BJ (cell line): Measurements from ENCODE around the gene HSPA4L. TPM values are rescaled to one million over a fixed set of nuclear protein-coding genes. Genes with fewer than 3 reads are reported as not detected.

ENCODE experiments used
- CTCF ChIA-PET: fragments of 350-600 bp; formaldehyde crosslinking; extraction: SDS; loops from one replicate; lab custom pipeline; 2021; ENCODE audit warnings: antibody characterized with exemption, inconsistent platforms; lab: Yijun Ruan, JAX
- POLR2A ChIA-PET: fragments of 300-600 bp; sonication (Branson Sonifier 250); formaldehyde crosslinking; extraction: SDS; loops from one replicate; lab custom pipeline; 2021; ENCODE audit warnings: antibody characterized with exemption; lab: Charles Lee
- DNase-seq: peaks from one replicate; pipeline ENCODE4 v3.0.0-alpha.2; 2011; ENCODE audit warnings: low read depth
- H3K27me3 ChIP-seq: 2 replicates; pipeline ENCODE4 v1.6.0; 2011; ENCODE audit warnings: low read length; ENCODE audit not compliant: control insufficient read depth, insufficient read depth
- H3K36me3 ChIP-seq: 2 replicates; pipeline ENCODE4 v1.5.1; 2011; ENCODE audit warnings: low read length; ENCODE audit not compliant: control insufficient read depth, insufficient read depth
- H3K4me3 ChIP-seq: 2 replicates; pipeline ENCODE4 v1.5.1; 2011; ENCODE audit warnings: low read depth, mild to moderate bottlenecking, control low read depth, low read length
- CTCF ChIP-seq: IDR thresholded peaks from 2 replicates; pipeline ENCODE4 v1.5.1; 2011; ENCODE audit warnings: low read depth, mild to moderate bottlenecking, control low read depth, inconsistent platforms, low read length, moderate library complexity; ENCODE audit not compliant: insufficient read depth
- polyA plus RNA-seq: library from polyadenylated mRNA; depleted of rRNA; stranded (reverse); fragments of >200 nt; gene quantifications from 2 replicates; pipeline ENCODE4 v1.2.3, GENCODE V29; 2011

Gene HSPA4L
- polyA plus RNA-seq, 1 experiment: 0.72 TPM

DNA sequence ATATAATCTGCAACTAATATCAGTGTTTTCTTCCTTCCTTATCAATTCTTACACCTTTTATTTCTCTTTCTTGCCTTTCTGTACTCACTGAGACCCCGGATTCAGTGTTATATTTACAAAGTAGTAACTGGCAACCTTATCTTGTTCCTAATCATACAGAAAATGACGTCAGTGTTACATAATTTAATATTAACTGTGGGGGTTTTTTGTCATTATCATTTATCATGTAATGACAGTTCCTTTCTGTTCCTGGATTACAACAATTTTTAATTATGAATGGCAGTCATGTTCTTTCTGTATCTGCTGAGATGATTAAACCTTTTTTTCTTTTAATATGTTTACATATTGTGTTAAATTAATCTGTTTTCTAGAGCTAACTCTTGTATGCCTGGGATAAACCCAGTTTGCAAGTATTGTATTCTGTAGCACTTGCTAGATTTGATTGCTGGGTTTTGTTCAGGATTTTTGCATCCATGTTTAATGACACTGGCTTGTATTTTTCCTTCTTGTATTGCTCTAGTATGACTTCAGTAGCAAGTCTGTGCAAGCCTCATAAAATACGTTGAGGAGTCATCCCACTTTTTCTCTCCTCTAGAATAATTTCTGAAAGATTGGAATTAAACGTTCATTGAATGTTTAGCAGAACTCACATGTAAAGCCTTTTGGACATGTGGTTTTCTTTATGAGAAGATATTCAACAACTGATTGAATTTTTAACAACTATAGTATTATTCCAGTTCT, 10.4 kb upstream of the HSPA4L start:
- no peak for TF ChIP-seq CTCF
- H3K36me3 ChIP-seq: no peaks in the 10 kb centered on the region
- ChIA-PET POLR2A (no interaction called here), CTCF (no interaction called here)
- no peak for DNase-seq
- H3K27me3 ChIP-seq: no peaks in the 10 kb centered on the region
- no peak overlapping the region for H3K4me3 ChIP-seq

- CTCF ChIA-PET: interaction anchor here (1.6 kb wide), 1 partner anchor 9 kb away, joined by 3 read pairs; no protein-coding TSS in a partner anchor
- no peaks in the 10 kb centered on the region for H3K36me3 ChIP-seq
- no peak overlapping the region for H3K4me3 ChIP-seq
- no peak for TF ChIP-seq CTCF
- POLR2A ChIA-PET: no interaction called here
- no peak for DNase-seq
- H3K27me3 ChIP-seq: peaks cover 2% of the 10 kb centered on the region; the same call in 1 of the 2 replicates
These were observed 9.1 kb upstream of the HSPA4L start for GRCh38 chr4:127772769-127773671.

- no peak for DNase-seq
- ChIA-PET POLR2A (no interaction called here), CTCF (interaction anchor here (0.5 to 0.9 kb wide), 2 partner anchors 11 to 52 kb away, joined by 3 to 4 read pairs; no protein-coding TSS in a partner anchor)
- no peak overlapping the region for H3K4me3 ChIP-seq
- H3K36me3 ChIP-seq: no peaks in the 10 kb centered on the region
- no peak for TF ChIP-seq CTCF
- H3K27me3 ChIP-seq: peaks cover 2% of the 10 kb centered on the region; the same call in 1 of the 2 replicates
These were observed 6.3 kb upstream of the HSPA4L start for GRCh38 chr4:127775843-127776242.

DNA sequence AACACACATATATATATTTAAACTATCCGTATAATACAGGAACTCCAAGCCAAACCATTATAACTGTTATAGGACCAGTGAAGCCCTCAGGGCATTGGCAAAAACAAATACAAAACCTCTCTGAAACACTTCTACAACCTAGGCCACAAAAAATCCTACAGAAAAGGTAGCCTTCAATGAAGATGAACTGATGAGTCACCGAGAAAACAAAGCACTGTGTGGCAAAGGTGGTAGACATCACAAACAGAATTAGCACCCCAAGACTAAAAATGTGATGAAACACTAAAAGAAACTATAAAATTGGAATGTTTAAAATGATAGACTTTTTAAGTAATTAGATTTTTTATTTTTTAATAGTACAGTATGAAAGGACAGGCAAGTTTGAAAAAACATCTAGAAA, 5.5 kb upstream of the HSPA4L start:
- peaks cover 2% of the 10 kb centered on the region for H3K27me3 ChIP-seq
- H3K4me3 ChIP-seq: no peak overlapping the region
- POLR2A ChIA-PET: no interaction called here
- TF ChIP-seq CTCF: no peak
- H3K36me3 ChIP-seq: no peaks in the 10 kb centered on the region
- DNase-seq: no peak
- CTCF ChIA-PET: no interaction called here

DNA sequence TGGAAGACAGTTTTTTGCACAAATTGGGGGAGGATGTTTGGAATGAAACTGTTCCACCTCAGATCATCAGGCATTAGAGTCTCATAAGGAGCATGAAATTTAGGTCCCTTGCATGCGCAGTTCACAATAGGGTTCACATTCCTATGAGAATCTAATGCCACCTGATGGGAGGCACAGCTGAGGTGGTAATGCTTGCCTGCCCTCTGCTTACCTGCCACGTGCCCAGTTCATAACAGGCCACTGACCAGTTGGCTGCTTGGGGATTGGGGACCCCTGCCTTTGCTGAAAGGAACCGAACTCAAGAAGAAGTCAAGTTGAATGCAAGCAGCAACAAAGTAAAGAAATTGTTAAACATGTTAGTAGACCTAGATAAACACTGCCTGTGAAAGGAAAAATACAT, 4.6 kb upstream of the HSPA4L start:
- ChIA-PET CTCF (no interaction called here), POLR2A (no interaction called here)
- H3K36me3 ChIP-seq: no peaks in the 10 kb centered on the region
- H3K27me3 ChIP-seq: peaks cover 2% of the 10 kb centered on the region
- no peak for DNase-seq
- no peak for TF ChIP-seq CTCF
- H3K4me3 ChIP-seq: no peak overlapping the region
